ENCODE results near the gene UBQLNL.

UBQLNL gene, protein sequence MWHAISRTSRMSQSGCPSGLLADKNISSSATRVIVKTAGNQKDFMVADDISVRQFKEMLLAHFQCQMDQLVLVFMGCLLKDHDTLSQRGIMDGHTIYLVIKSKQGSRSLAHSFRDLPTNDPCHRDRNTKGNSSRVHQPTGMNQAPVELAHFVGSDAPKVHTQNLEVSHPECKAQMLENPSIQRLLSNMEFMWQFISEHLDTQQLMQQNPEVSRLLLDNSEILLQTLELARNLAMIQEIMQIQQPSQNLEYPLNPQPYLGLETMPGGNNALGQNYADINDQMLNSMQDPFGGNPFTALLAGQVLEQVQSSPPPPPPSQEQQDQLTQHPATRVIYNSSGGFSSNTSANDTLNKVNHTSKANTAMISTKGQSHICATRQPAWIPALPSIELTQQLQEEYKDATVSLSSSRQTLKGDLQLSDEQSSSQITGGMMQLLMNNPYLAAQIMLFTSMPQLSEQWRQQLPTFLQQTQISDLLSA

DNA sequence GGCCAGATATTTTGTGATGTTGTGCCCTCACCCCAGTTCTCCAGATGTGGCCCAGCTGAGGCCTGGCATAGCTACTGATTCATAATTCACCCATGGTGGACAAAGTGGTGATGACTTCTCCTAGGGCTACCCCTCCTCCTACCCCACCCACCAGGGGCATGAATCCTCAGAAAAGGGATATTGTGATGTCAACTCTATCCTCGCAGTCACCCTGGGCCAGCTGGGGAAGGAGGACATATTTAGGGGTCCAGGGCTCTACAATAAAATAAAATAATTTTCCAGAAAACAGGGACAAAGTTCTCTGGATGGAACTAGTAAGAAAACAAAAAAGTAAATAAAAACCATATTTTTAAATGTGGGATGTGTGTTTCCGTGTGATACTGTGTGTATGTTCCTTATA lies at the start of gene UBQLNL:
Gene UBQLNL, minus strand, starts transcription at position 101 of the 400 bp plus-strand sequence. CDS start 258 bp downstream, outside the sequence.
- DNase-seq: no peak

DNA sequence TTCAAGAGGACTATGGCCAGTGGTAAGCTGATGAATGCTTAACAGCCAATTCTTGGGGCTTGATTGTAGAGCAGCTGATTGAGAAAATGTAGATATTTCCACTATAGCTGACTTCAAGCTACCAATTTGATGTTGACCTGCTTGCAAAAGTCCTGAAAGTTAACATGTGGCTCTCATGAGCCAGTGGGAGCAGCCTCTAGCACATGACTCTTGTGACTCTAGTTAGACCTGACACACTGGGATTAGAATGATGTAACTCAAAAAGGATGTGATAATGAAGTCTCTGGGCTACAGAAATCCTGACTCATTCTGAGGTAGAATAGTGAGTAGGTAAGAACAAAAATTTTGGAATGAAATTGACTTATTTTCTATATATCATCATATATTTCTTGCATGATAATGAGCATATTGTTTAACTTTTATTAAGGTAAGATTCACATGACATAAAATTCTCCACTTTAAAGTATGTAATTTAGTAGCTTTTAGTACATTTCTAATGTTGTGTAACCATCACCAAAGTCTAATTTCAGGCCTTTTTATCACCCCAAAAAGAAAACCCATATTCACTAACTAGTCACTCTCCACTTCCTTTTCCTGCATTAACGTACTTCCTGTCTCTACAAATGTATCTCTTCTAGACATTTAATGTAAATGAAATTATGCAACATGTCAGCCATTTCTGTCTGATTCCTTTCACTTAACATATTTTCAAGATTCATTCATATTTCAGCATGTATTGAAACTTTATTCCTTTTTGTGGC lies 47.9 kb upstream of the UBQLNL start:
- no peak for DNase-seq

DNA sequence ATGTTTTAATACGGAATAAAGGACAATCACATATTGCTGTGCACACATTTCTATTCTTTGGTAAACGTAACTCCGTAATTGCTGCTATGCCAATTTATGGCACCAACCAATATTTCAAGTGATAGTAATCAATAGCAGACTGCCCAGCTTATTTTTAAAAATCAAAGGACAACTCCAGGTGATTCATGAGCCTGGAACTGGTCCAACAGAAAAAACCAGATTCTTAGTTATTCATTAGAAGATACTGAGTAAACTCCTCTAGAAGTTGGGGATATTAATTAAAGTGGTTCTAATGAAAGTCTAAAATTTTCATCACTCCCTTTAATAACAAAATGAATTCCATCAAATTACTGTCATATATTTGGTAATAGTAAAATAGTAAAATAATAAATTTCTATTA lies 41.3 kb upstream of the UBQLNL start:
- no peak for DNase-seq

DNA sequence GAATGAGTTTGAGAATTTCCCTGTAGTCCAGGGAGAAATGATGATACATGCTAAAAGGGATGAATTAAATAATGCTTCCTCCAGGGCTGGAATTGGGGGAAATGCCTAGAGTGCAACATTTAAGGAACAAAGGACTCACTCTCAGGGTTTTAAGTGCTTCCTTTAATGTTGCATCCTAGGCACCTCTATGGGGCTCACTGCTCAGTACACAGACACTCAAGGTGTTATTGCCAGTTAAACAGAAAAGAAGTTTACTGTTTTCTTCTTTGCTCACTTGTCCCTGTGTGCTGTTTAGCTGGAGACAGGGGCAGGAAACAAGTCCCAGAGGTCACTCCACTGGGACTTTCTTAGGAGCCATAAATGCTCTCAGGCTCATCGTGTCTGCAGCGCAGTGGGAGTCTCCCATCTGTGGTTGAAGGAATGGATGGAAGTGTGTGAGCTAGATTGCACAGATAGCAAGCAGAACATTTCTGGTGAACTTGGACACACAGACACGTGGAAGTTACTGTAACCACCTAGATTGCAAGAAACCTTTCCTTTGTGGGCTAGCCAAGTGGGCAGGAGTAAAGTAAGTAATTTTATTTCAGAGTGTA lies 40.2 kb upstream of the UBQLNL start:
- no peak for DNase-seq

DNA sequence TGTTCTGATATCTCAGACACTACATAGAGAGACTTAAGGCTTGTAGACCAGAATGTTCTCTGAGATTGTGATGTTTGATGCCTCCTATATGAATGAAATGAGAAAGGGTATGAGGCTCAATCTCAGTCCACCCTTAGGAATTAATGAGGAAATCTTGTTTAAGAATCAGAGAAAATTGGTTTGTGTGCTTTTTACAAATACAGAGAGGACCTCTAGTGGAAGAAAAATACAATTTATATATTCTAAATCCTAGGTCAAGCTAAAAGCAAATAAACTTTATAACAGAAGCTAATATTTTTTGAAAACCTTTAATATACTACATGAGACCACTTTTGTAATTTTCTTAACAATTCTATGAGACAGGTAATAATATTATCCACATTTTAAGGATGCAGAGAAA lies 36.8 kb upstream of the UBQLNL start:
- no peak for DNase-seq

DNA sequence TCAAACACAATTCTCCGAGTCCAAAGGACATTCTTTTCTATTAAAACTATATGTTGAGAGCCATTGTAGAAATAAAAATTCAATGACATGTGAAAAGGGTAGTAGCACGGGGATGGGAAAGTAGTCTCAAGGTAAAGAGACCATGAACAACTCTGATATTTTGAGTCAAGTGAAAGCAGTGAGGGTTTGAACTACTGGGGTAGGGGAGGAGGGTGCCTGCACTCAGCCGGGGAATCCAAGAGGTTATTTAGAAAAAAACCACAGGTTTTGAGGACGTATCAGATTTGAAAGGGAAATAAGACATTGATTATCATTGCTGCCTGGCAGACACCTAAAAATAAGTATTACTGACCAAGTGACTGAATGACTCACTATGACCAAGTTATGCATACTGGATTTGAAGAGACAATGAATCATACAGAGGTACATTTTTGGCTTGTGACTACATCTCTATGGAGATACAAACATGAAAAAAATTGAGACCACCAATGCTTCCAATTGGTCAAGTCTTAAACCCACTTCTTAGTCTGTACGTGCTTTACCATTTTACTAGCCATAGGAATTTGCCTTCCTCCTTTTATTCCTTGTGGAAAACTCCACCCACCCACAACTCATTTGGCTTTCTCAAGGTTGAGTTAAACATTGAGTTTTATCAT lies 34.1 kb upstream of the UBQLNL start:
- DNase-seq: no peak

DNA sequence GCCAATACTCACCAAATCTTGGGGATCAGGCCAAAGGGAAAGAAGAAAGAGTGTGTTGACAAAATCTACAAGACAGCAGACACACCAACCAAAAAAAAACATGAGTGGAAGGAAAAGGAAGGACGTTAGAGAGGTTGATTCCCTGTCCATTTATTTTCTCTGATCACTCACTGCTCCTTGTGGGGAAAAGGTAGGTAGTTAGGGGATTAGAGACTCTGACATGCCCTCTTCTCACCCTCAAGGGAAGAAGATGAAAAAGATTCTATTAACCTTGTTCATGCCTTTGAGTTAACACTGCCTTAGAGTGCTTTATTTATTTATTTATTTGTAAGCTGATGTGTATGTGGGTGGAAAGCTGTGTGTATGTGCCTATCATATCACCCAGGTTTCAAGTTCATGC lies 31.9 kb upstream of the UBQLNL start, which contains the start of gene OR52H1:
Gene OR52H1, minus strand, starts transcription at position 101 of the 400 bp plus-strand sequence. CDS start 3,035 bp downstream, outside the sequence.
- no peak for DNase-seq

DNA sequence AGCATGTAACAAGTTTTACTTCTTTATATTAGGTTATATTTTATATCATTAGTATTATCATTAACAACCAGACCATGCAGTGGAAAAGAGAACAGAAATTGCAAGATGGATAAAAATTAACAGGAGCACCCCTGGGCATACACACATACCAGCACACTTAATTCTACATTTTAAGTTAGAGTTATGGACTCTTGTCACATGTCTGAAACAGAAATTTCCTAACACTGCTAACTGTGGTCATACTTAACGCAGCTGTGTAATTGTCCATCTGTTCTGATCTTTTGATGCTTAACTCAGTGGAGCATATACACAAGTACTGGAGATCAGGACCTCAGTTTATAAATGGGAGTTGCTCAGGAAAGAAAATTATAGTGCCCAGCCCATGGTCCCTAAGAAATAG lies 31.5 kb upstream of the UBQLNL start:
- DNase-seq: no peak

DNA sequence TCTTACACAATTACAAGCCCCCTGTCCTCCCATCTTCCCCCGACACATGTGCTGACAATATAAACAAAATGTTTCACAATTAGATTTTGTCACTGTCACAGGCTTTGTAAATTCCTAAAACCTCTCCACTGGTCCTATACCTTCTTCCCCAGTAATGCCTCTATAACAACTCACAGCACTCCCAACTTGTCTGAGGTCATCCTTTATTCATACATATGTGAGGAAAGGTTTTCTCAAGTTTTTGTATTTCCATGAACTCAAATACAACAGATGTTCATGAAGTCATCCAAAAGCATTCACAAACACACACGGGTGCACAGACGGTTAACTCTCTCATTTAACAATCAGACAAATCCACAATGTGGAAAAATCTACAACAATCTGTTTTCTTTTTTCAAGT lies 30.0 kb upstream of the UBQLNL start:
- DNase-seq: no peak

DNA sequence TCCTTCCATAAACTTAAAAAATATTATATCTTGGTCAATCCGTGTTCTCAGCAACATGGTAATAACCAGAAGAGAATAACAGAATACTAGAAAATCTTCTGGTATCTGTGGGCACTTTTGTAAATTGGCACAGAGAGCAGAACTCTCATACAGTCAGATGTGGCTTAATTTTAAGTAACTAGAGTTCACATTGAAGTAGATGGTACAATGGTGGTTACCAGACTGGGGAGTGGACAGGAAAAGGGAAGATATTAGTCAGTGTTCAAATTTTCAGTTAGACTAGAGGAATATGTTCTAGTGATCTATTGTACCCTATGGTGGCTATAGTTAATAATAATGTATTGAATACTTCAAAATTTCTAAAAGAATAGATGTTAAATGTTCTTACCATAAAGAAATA lies 24.9 kb upstream of the UBQLNL start:
- DNase-seq: no peak

DNA sequence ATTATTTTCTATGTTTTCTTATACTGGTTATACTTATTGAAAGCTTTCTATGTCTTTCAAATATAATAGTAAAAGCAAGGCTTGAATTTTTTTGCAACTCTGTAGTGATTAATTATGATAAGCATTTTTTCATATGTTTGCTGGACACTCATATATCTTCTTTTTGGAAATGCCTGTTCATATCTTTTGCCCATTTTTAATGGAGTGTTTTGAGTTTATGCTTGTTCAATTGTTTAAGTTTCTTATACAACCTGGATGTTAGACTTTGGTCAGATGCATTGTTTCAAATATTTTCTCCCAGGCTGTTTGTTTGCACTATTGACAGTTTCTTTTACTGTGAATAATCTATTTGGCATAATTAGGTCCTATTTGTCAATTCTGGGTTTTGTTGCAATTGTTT lies 20.0 kb upstream of the UBQLNL start:
- no peak for DNase-seq

DNA sequence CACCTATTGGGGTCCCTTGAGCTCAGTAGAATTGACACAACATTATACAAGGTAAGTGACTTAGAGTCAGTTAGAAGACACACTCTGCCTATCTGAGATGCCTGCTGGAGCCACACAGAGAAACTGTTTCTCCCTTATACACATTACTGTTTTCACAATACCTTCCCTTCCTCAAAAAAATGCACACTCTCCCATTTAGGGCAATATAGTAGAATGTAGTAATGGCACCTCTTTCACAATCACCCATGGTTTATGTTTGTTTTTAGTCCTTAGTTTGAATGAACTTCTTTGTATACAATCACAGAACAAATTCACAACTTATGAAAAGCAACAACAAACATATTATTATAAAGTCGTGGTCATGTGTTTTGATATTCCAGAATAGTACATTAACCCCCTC lies 17.5 kb upstream of the UBQLNL start:
- no peak for DNase-seq

DNA sequence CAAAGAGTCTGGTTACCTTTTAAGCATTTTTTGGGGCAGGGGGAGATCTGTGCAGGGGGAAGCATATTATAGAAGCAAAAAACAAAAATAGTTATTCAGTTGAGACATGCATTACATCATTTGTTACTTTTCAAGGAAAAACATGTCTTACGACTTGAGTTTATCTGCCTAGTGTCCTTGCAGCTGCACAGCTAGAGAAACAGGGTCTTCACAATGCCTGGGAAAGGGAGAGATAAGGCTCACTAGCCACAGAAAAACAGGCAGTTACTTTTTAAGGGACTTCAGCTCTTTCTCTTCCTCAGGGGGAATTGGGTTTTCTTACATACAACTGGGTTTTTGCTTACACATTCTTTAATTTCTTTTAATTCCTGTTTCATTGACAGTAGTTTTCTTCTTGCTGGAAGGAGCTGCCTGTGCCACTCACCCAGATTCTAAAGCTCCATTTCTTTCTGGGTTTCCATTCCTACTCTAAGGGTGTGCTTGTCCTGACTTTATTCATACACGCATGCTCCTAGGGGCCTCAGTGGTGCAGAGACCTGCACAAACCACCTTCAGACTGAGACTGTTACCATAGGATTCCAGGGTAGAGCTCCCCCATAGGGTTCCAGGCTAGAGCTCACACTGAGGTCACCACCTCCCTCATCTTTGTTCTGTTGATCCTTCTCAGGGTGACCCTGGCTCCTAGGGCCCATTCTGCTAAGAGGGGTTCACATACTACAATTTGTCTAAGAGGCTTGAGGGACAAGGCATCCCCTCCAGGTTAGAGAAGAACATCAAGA lies 14.7 kb upstream of the UBQLNL start:
- no peak for DNase-seq

DNA sequence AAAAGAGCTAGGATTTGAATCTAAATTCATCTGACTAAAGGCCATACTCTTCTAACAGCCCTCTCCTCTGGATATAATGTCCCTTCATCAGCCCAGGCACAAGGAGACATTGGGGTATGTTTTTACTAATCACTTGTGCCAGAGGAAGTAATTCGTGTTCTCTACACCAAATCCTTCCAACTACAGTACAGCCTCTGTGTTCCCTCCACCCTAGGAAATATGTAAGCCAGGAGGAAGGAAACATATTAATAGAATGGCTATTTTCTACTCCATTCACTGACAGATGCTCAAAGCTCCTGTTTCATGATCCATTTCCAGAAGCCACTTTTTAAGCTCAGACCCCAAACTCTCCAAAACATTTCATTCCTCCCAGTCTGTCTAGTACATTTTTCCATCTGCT lies 12.0 kb upstream of the UBQLNL start:
- DNase-seq: no peak

DNA sequence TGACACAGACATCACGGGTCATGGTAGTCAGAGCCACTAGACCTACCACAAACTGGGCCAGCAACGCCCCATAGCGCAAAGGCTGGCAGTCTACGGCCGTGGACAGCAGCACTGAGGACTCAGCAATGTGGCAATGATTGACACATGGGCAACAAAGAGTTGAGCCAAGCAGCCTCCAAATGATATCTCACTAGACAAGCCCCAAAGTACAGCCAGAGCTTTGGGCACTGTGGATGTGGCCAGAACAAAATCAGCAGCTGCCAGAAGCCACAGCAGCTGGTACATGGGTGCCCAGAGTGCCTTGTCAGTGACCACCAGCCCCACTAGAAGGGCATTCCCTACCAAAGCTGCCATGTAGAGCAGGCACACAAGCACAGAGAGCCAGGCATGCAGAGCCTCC lies 11.2 kb upstream of the UBQLNL start:
- no peak for DNase-seq

DNA sequence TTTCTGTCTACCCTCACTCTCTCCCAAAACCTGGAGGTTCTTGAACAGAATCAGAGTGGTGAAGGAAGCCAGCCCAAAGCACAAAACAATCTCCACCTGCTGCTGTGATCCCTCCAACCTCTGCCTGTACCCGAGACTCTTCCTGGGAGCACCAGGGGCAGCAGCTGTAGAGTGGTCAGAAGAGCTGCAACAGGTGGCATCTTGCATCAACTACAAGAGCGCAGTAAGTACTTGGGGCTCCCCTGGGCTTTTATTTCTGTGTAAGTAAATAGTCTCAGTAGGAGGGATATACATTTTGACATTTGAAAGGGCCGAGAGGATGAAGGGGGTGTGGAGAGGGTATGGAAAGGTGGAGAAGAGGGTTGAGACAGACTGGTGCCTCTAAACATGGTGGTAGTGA lies 8.3 kb upstream of the UBQLNL start:
- no peak for DNase-seq

DNA sequence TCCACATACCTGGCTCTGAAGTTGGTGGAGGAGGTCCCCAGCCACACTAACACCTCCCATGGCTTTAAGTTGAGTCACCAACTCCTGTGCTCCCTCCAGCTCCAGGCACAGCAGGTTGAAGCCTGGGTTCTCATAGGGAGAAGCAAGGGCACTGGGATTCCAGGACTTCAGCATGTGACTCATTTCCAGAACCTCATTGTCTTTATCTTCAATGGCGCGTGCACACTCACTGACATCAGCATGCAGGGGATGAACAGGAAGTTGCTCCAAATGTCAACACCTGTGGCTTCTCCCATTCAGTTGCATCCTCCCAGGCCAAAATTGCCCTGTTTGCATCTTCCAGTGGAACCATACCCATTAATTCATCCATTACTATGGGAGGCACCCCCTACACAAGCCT lies 5.8 kb upstream of the UBQLNL start:
- no peak for DNase-seq

DNA sequence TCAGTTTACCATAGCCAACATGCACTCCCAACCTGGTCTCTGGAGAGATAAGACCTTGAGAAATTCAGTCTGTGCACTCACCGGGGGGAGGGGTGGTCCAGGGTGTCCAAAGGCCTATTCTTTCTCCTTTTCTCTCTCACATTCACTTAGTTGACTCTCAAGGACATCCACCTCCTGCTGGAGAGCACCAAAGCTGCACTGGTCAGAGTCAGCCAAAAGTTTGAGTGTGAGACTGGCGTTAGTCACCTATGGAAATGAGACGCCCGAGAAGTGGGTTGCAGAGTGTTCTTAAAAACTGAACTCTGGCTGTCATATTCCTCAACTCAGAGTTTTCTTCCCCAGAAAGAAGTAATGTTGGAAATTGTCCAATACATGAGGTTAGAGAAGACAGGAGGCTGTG lies 5.0 kb upstream of the UBQLNL start:
- DNase-seq: no peak

DNA sequence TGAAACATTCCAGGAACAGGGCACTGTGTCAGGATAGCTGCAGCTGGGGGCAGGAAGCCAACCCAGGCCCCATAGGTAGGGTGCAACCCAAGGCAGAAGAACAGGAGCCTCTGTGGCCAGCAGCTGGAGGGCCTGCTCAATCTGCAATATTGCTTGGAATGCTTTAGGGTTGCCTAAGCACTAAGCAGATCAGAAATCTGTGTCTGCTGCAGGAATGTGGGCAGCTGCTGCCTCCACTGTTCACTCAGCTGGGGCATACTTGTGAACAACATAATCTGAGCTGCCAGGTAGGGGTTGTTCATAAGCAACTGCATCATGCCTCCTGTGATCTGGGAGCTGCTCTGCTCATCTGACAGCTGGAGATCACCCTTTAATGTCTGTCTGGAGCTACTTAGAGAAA lies 1.7 kb downstream of the UBQLNL start:
- DNase-seq: no peak

DNA sequence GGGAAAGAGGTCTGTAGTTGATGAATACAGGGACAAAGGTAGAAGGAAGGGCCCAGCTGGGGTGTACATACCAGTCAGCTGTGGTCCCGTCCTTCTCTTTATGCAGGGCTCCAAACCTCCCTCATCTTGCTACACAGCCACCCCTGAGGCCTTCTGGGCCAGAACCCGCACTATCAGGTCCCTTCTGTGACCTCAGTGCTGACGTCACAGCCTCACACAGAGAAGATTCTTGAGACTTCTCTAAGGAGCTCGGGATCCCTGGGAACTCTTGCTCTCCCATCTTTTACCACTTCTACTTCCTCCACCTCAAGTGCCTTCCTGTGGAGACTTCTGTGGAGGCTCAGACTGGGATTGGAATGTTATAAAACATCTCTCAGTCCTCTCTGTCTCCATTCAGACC lies 6.7 kb downstream of the UBQLNL start, which contains the start of gene UBQLN3:
Gene UBQLN3, minus strand, starts transcription at position 155 of the 400 bp plus-strand sequence. CDS start 399 bp downstream, outside the sequence.
- DNase-seq: no peak

DNA sequence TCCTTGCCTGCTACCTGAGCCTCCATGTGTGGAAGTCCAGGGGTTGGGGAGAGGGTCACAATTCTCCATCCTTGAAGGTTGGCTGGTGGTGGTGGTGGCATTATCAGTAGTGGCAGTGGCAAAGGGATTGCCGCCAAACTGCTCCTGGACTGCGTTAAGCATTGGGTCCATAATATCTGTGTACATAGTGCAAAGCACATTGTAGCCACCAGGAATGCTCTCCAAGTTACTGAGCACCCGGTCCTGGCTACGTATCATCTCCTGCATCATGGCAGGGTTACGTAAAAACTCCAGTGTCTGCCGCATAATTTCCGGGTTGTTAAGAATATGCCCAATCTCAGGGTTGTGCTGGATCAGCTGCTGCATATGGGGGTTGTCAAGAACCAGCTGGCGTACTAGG lies 7.9 kb downstream of the UBQLNL start:
- DNase-seq: no peak

DNA sequence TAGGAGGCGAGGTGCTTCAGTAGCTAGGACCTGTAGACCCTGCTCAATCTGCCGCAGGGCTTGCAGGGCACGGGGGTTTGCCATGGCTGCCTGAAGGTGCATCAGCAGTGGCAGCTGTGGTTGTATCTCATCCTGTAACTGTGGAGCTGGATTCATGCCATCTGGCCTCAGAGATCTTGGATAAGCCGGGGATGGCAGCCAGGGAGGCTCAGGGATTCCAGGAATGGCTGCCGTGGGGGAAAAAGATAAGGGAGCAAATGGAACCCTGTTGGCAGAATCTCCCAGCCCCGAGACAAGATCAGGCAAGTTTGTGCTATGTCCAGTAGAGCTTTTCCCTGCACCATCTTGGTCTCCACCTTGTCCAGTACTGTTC lies 8.6 kb downstream of the UBQLNL start:
- DNase-seq: no peak
